ENCODE results near the gene KIAA2012. TPM values are rescaled to one million over a fixed set of nuclear protein-coding genes. Genes with fewer than 3 reads are reported as not detected.

KIAA2012 gene
- polyA plus RNA-seq, 3 donors: not detected

DNA sequence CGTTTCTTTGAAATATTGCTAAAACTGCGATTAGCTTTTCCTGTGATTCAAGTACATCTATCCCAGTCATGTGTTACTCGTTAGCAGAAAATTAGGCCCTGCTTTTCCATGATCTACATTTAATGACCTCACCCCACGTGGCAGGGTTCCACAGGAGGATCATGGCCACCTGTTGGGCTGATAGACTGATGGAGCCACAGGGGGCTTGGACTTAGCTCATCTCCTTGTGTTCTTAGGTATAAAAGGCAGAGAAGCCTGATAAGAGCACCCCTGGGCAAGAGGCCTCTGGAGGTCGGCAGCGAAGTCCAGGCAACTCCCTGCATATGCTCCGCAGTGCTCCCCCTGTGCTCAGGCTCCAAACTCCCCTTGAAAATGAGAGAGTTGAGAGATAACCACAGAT, 26.5 kb upstream of the KIAA2012 start:
- peaks cover 0 to 1% (median 0%) of the 10 kb centered on the region in 7 donors for H3K9me3 Mint-ChIP-seq
- no peaks in the 10 kb centered on the region for H3K79me2 ChIP-seq (ENCODE audit: insufficient read depth, low read length)
- no peak overlapping the region for H3K9ac ChIP-seq (ENCODE audit: insufficient read depth, low read length, poor library complexity, severe bottlenecking)
- no peak overlapping the region for H2AFZ ChIP-seq (ENCODE audit: insufficient read depth, low read depth, low read length, poor library complexity, severe bottlenecking)
- no peak overlapping the region for H3K4me3 ChIP-seq (replicated peaks in 1 of 3; ENCODE audit: low read depth in 2 of 3, low read length in 3 of 3)
- no peaks in the 10 kb centered on the region for H3K4me1 ChIP-seq (ENCODE audit: control insufficient read depth in 1 of 2, insufficient read depth in 2 of 2, low read length in 2 of 2)
- no peaks in the 10 kb centered on the region for H3K9me3 ChIP-seq (replicated peaks in 1 of 2; ENCODE audit: control insufficient read depth in 1 of 2, insufficient read depth in 1 of 2, low read length in 2 of 2)
- H4K20me1 ChIP-seq (ENCODE audit: insufficient read depth, low read length): no peaks in the 10 kb centered on the region
- DNase-seq: no peak
- peaks cover 1 to 4% (median 2%) of the 10 kb centered on the region in 3 donors for H3K27me3 Mint-ChIP-seq (ENCODE audit: low read depth in 3 of 3)
- TF ChIP-seq, protein P1, sequence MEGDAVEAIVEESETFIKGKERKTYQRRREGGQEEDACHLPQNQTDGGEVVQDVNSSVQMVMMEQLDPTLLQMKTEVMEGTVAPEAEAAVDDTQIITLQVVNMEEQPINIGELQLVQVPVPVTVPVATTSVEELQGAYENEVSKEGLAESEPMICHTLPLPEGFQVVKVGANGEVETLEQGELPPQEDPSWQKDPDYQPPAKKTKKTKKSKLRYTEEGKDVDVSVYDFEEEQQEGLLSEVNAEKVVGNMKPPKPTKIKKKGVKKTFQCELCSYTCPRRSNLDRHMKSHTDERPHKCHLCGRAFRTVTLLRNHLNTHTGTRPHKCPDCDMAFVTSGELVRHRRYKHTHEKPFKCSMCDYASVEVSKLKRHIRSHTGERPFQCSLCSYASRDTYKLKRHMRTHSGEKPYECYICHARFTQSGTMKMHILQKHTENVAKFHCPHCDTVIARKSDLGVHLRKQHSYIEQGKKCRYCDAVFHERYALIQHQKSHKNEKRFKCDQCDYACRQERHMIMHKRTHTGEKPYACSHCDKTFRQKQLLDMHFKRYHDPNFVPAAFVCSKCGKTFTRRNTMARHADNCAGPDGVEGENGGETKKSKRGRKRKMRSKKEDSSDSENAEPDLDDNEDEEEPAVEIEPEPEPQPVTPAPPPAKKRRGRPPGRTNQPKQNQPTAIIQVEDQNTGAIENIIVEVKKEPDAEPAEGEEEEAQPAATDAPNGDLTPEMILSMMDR (IDR thresholded peaks at IDR 0.05): no peak
- WGBS (ENCODE audit: insufficient coverage): 98% methylated on average over 7 of the region's 7 CpGs
- no peak overlapping the region for H3K27ac Mint-ChIP-seq
- H3K4me2 ChIP-seq (replicated peaks; ENCODE audit: extremely low read depth, low read length, poor library complexity, severe bottlenecking): no peak overlapping the region
- H3K27me3 ChIP-seq (ENCODE audit: control insufficient read depth in 2 of 2, insufficient read depth in 2 of 2, low read length in 2 of 2): no peaks in the 10 kb centered on the region
- H3K4me3 Mint-ChIP-seq: no peak overlapping the region
- no peaks in the 10 kb centered on the region for H3K36me3 ChIP-seq (replicated peaks in 1 of 2; ENCODE audit: control insufficient read depth in 1 of 2, insufficient read depth in 2 of 2, low read length in 2 of 2)
- no peaks in the 10 kb centered on the region for H3K4me1 Mint-ChIP-seq
- H3K27ac ChIP-seq (ENCODE audit: low read depth in 1 of 2, low read length in 2 of 2): no peak overlapping the region
- no peaks in the 10 kb centered on the region for H3K36me3 Mint-ChIP-seq
- intact Hi-C loops (cut with micrococcal nuclease): loop anchor here in 1 of 2 donors (2.0 kb wide), 1 partner anchor 24 kb away; no protein-coding TSS in a partner anchor

DNA sequence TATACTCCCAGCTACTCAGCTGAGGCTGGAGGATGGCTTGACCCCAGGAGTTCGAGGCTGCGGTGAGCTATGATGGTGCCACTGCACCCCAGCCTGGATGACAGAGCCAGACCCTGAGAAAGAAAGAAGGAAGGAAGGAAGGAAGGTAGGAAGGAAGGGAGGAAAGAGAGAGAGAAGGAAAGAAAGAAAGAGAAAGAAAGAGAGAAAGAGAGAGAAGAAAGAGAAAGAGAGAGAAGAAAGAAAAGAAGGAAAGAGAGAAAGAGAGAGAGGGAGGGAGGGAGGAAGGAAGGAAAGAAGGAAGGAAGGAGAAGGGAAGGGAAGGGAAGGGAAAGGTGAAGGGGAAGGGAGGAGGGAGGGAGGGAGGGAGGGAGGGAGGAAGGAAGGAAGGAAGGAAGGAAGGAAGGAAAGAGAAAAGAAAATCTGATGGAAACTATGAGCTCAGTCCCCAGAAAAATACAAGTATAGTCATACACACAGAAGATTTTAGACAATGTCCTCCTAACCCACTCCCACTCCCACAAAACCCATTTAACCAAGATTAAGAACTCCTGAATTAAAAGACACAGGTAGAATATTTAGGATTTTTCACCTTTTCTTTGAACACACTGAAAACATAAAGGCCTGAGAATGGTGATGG, 23.8 kb upstream of the KIAA2012 start:
- H3K4me1 Mint-ChIP-seq: no peaks in the 10 kb centered on the region
- Histone ChIP-seq H3K36me3 (replicated peaks in 1 of 2; ENCODE audit: control insufficient read depth in 1 of 2, insufficient read depth in 2 of 2, low read length in 2 of 2) (no peaks in the 10 kb centered on the region), H4K20me1 (ENCODE audit: insufficient read depth, low read length) (no peaks in the 10 kb centered on the region), H2AFZ (ENCODE audit: insufficient read depth, low read depth, low read length, poor library complexity, severe bottlenecking) (no peak overlapping the region), H3K79me2 (ENCODE audit: insufficient read depth, low read length) (no peaks in the 10 kb centered on the region), H3K27me3 (ENCODE audit: control insufficient read depth in 2 of 2, insufficient read depth in 2 of 2, low read length in 2 of 2) (no peaks in the 10 kb centered on the region), H3K9ac (ENCODE audit: insufficient read depth, low read length, poor library complexity, severe bottlenecking) (no peak overlapping the region), H3K4me1 (ENCODE audit: control insufficient read depth in 1 of 2, insufficient read depth in 2 of 2, low read length in 2 of 2) (no peaks in the 10 kb centered on the region), H3K4me2 (replicated peaks; ENCODE audit: extremely low read depth, low read length, poor library complexity, severe bottlenecking) (no peak overlapping the region), H3K4me3 (replicated peaks in 1 of 3; ENCODE audit: low read depth in 2 of 3, low read length in 3 of 3) (no peak overlapping the region), H3K27ac (ENCODE audit: low read depth in 1 of 2, low read length in 2 of 2) (no peak overlapping the region), H3K9me3 (replicated peaks in 1 of 2; ENCODE audit: control insufficient read depth in 1 of 2, insufficient read depth in 1 of 2, low read length in 2 of 2) (no peaks in the 10 kb centered on the region)
- peaks cover 2 to 12% (median 4%) of the 10 kb centered on the region in 3 donors for H3K27me3 Mint-ChIP-seq (ENCODE audit: low read depth in 3 of 3)
- peaks cover 0 to 1% (median 0%) of the 10 kb centered on the region in 7 donors for H3K9me3 Mint-ChIP-seq
- intact Hi-C loops (cut with micrococcal nuclease): no loop called here
- 100% methylated on average over 2 of the region's 2 CpGs for WGBS (ENCODE audit: insufficient coverage)
- DNase-seq: no peak
- H3K4me3 Mint-ChIP-seq: no peak overlapping the region
- no peak overlapping the region for H3K27ac Mint-ChIP-seq
- TF ChIP-seq, protein P1 (IDR thresholded peaks at IDR 0.05): no peak
- H3K36me3 Mint-ChIP-seq: no peaks in the 10 kb centered on the region

Measured in CD14-positive monocyte (primary cell).